Mucosa of stomach (tissue), 1 donor: ENCODE results near the gene URAD.
"Not testable (repeated sequence)": the region's sequence is repeated elsewhere in the genome, so short reads cannot be mapped to it uniquely, and the experiment has no call there.

Experiments used
- H3K27me3 ChIP-seq: one replicate; pipeline ENCODE4 v1.7.0; 2013; ENCODE audit warnings: mild to moderate bottlenecking, low read length; ENCODE audit not compliant: control insufficient read depth, insufficient read depth
- H3K36me3 ChIP-seq: one replicate; pipeline ENCODE4 v1.7.0; 2013; ENCODE audit warnings: low read length; ENCODE audit not compliant: control insufficient read depth, insufficient read depth
- H3K4me1 ChIP-seq: one replicate; pipeline ENCODE4 v1.7.0; 2013; ENCODE audit warnings: mild to moderate bottlenecking, low read length; ENCODE audit not compliant: control insufficient read depth, insufficient read depth
- H3K4me3 ChIP-seq: one replicate; pipeline ENCODE4 v1.7.0; 2013; ENCODE audit warnings: low read length
- H3K9ac ChIP-seq: one replicate; pipeline ENCODE4 v1.7.0; 2013; ENCODE audit warnings: mild to moderate bottlenecking, low read length, moderate library complexity
- H3K9me3 ChIP-seq: one replicate; pipeline ENCODE4 v1.7.0; 2013; ENCODE audit warnings: mild to moderate bottlenecking, low read length, moderate library complexity; ENCODE audit not compliant: control insufficient read depth
- donor health status: Pancreatic carcinoma.

The URAD gene, protein sequence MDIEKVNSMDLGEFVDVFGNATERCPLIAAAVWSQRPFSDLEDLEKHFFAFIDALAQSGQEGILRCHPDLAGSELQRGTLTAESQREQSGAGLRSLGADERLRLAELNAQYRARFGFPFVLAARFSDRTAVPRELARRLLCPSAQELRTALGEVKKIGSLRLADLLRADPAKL

DNA sequence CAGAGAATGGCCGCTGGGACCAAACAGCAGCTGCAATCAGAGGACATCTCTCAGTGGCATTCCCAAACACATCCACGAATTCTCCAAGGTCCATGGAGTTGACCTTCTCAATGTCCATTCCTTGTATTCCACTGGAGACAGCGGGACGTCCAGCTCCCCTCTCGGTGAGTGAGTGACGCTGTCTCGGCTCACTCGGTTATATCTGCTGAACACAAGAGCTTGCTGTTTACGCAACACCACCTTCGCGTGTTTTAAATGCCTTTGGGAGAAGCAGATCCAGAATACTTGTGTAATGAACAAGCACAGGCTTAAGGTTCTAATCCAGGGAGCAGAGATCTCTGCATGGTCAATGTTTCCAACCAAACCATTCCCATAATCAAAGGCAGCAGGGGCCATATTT is at the start of gene URAD:
Gene URAD (minus strand): TSS at position 174 of the 400 bp plus-strand sequence. CDS start 56 bp downstream, at position 118.
- H3K36me3 ChIP-seq = no peaks in the 10 kb centered on the region
- H3K4me3 ChIP-seq = no peak within 1 kb of the TSS
- no peaks in the 10 kb centered on the region for H3K9me3 ChIP-seq
- H3K9ac ChIP-seq = no peak within 1 kb of the TSS
- no peaks in the 10 kb centered on the region for H3K4me1 ChIP-seq
- H3K27me3 ChIP-seq = peaks cover 9% of the 10 kb centered on the region

DNA sequence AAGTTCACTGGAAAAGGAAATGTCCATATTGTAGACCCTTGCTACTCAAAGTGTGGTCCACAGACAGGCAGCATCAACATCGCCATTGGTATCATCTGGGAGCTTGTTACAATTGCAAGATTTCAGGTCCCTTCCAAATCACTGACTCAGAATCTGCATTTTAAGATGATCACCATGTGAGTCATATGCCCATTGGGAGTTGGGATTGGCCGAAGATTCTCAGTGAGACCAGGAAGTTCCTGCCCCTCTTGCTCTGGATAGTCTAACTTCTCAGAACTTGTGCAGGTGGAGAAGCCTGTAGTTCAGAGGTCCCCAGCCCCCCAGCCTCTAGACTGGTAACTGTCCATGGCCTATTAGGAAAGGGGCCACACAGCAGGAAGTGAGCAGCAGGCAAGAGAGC is 48.9 kb upstream of the URAD start:
- Histone ChIP-seq H3K4me1 (no peaks in the 10 kb centered on the region), H3K36me3 (no peaks in the 10 kb centered on the region), H3K4me3 (no peak overlapping the region), H3K27me3 (peaks cover 4% of the 10 kb centered on the region), H3K9ac (no peak overlapping the region), H3K9me3 (no peaks in the 10 kb centered on the region)

- H3K9ac ChIP-seq = no peak overlapping the region
- no peaks in the 10 kb centered on the region for H3K9me3 ChIP-seq
- no peaks in the 10 kb centered on the region for H3K27me3 ChIP-seq
- no peaks in the 10 kb centered on the region for H3K4me1 ChIP-seq
- H3K36me3 ChIP-seq = no peaks in the 10 kb centered on the region
- H3K4me3 ChIP-seq = no peak overlapping the region
These were observed 46.8 kb upstream of the URAD start for GRCh38 chr13:28035146-28035782.

- Histone ChIP-seq H3K9ac (no peak overlapping the region), H3K4me3 (no peak overlapping the region), H3K9me3 (no peaks in the 10 kb centered on the region), H3K36me3 (no peaks in the 10 kb centered on the region), H3K27me3 (no peaks in the 10 kb centered on the region), H3K4me1 (no peaks in the 10 kb centered on the region)
These were observed 45.6 kb upstream of the URAD start for GRCh38 chr13:28033894-28034655.

DNA sequence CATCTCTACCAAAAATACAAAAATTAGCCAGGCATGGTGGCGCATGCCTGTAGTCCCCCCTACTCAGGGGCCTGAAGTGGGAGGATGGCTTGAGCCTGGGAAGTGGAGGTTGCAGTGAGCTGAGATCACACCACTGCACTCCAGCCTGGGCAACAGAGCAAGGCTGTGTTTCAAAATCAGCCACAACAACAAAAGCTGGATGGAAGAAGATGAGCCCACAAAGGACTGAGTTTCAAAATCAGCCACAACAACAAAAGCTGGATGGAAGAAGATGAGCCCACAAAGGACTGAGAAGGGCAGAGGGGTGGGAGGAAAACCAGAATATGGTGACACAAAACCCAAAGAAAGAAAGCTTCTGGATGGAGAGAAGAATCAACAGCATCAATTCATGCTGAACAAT is 43.9 kb upstream of the URAD start:
- H3K36me3 ChIP-seq, H3K9ac ChIP-seq, H3K4me1 ChIP-seq, H3K9me3 ChIP-seq, H3K27me3 ChIP-seq, H3K4me3 ChIP-seq: not testable (repeated sequence)

DNA sequence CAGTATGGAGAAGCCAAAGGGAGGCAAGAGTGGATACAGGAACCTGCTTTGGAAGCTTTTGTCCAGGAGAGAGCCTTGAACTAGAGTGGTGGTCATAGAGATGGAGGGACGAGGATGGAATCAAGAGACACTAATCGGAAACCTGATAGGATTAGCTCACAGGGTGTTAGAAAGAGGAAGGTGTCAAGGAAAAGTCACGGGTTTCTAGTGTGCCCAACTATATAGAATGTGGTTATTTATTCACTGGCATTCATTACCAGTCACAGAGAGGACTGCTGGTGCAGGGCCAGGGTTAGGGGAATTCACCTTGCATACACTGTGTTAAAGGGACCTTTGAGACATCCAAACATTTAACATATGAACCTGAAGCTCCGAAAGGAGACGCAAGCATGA is 43.4 kb upstream of the URAD start:
- Histone ChIP-seq H3K9me3 (no peaks in the 10 kb centered on the region), H3K36me3 (no peaks in the 10 kb centered on the region), H3K4me1 (no peaks in the 10 kb centered on the region), H3K4me3 (no peak overlapping the region), H3K9ac (no peak overlapping the region), H3K27me3 (no peaks in the 10 kb centered on the region)

DNA sequence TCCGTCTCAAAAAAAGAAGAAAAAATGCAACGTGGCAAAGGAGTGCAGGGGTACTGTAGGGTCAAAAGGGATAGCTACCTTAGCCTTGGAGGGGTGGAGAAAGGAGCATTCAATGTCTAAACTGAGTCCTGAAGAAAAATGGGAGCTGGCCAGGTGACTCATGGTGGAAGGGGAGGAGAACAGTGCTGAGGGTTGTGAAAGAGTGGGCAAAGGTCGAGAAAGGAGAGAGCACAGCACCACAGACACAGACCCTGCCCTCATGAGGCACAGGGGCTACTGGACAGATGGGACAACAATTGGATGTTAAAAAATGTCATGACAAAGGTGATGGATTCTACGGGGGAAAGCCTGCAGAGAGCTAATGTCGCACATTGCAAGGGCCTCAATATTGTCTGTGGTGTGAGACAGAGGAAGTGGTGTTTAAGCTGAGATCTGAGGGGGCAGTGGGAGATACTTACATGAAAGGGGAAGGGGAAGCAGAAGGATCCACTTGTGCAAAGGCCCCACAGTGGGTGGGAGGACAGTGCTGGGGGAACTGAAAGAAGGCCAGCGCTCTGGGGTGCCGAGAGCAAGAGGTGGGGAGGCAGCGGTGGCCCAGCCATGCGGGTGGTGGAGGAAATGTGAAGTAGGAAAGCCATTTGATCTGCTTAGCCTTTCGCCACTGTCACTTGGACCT is 42.9 kb upstream of the URAD start:
- Histone ChIP-seq H3K4me1 (no peaks in the 10 kb centered on the region), H3K36me3 (no peaks in the 10 kb centered on the region), H3K9me3 (no peaks in the 10 kb centered on the region), H3K4me3 (no peak overlapping the region), H3K27me3 (no peaks in the 10 kb centered on the region), H3K9ac (no peak overlapping the region)

- H3K9me3 ChIP-seq = no peaks in the 10 kb centered on the region
- no peak overlapping the region for H3K4me3 ChIP-seq
- no peaks in the 10 kb centered on the region for H3K27me3 ChIP-seq
- no peaks in the 10 kb centered on the region for H3K4me1 ChIP-seq
- no peak overlapping the region for H3K9ac ChIP-seq
- no peaks in the 10 kb centered on the region for H3K36me3 ChIP-seq
These were observed 39.3 kb upstream of the URAD start for GRCh38 chr13:28027607-28028364.

- H3K4me1 ChIP-seq = no peaks in the 10 kb centered on the region
- no peaks in the 10 kb centered on the region for H3K36me3 ChIP-seq
- H3K9me3 ChIP-seq = no peaks in the 10 kb centered on the region
- no peaks in the 10 kb centered on the region for H3K27me3 ChIP-seq
- no peak overlapping the region for H3K9ac ChIP-seq
- H3K4me3 ChIP-seq = no peak overlapping the region
These were observed 38.6 kb upstream of the URAD start for GRCh38 chr13:28027071-28027470.

- no peaks in the 10 kb centered on the region for H3K9me3 ChIP-seq
- H3K27me3 ChIP-seq = no peaks in the 10 kb centered on the region
- no peak overlapping the region for H3K9ac ChIP-seq
- no peak overlapping the region for H3K4me3 ChIP-seq
- H3K36me3 ChIP-seq = no peaks in the 10 kb centered on the region
- H3K4me1 ChIP-seq = no peaks in the 10 kb centered on the region
These were observed 38.0 kb upstream of the URAD start for GRCh38 chr13:28026508-28026907.

- no peak overlapping the region for H3K4me3 ChIP-seq
- no peak overlapping the region for H3K9ac ChIP-seq
- H3K36me3 ChIP-seq = no peaks in the 10 kb centered on the region
- no peaks in the 10 kb centered on the region for H3K9me3 ChIP-seq
- no peaks in the 10 kb centered on the region for H3K4me1 ChIP-seq
- H3K27me3 ChIP-seq = no peaks in the 10 kb centered on the region
These were observed 34.5 kb upstream of the URAD start for GRCh38 chr13:28022848-28023518.
